Ovary (tissue), 3 donors: ENCODE measurements around the gene TMEM128.

Source experiments
- CTCF ChIP-seq, 3 donors: fragments of 450-650 bp in 2 of 3; fragments of 200-600 bp in 1 of 3; IDR thresholded peaks; one replicate each; pipeline versions ENCODE4 v1.5.1 to v1.8.0; 2016 to 2022; ENCODE audit warnings: antibody characterized with exemption in 3 of 3, mild to moderate bottlenecking in 1 of 3
- POLR2A ChIP-seq: fragments of 450-650 bp; IDR thresholded peaks from one replicate; pipeline ENCODE4 v1.6.1; 2017; ENCODE audit warnings: antibody characterized with exemption, mild to moderate bottlenecking, moderate library complexity
- donor health status: DM: no; HTN: no; CAD: no.

DNA sequence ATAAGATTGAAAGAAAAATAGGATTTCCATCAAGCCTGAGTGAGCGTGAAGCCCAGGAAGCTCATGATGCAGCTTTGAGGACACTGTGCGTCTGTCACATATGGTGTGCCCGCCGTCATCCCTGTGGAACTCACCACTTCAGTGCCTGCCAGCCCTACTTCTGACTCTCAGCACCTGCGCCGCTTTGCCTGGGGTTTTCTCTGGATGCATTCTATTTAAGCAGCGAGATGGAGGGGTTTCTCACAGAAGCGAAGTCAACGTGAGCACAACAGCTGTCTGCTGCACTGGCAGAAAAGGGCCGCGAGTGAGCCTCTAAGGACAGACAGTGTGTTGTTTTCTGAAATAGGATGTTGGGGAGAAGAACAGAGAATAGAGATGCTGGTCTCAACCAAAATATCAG, 6.2 kb upstream of the TMEM128 start:
- no peak for TF ChIP-seq CTCF (IDR thresholded peaks at IDR 0.05)
- TF ChIP-seq POLR2A, result no peak
